ENCODE data around the gene GFER. TPM values are rescaled to one million over a fixed set of nuclear protein-coding genes. Genes with fewer than 3 reads are reported as not detected.

Gene GFER
- total RNA-seq, 4 donors from 2014 or later: 13.4 to 20.2 (median 18.1) TPM

GRCh38 chr16:1968146-1968953 is 15.6 kb upstream of the GFER start:
- Histone ChIP-seq H3K36me3 (no peaks in the 10 kb centered on the region), H3K27me3 (no peaks in the 10 kb centered on the region), H3K9me3 (no peaks in the 10 kb centered on the region), H3K4me3 (no peak overlapping the region), H3K4me1 (peaks cover 0 to 38% (median 34%) of the 10 kb centered on the region in 4 donors), H3K27ac (no peak overlapping the region)
- no peak for DNase-seq (ENCODE audit: low spot score in 2 of 2)
- 84 to 86% methylated on average over 35 to 37 of the region's 41 CpGs for WGBS, 2 donors
- TF ChIP-seq CTCF (IDR thresholded peaks at IDR 0.05): no peak
- no peak for TF ChIP-seq POLR2A (IDR thresholded peaks at IDR 0.05)
- no peak for TF ChIP-seq EP300 (IDR thresholded peaks at IDR 0.05)

- Histone ChIP-seq H3K4me3 (peak within 1 kb of the TSS; percentile 77 to 100 (median 84)), H3K27ac (peak within 1 kb of the TSS; percentile 71 to 95 (median 91)), H3K9me3 (no peaks in the 10 kb centered on the region), H3K4me1 (peaks cover 0 to 27% (median 20%) of the 10 kb centered on the region in 4 donors), H3K27me3 (no peaks in the 10 kb centered on the region), H3K36me3 (peaks cover 0 to 31% (median 22%) of the 10 kb centered on the region in 3 donors)
- 1% methylated on average over 29 to 45 of the region's 78 CpGs for WGBS, 2 donors
- TF ChIP-seq EP300 (IDR thresholded peaks at IDR 0.05) (peak; percentile 92 to 100), CTCF (IDR thresholded peaks at IDR 0.05) (peak in 2 of 5 experiments; percentile 49 to 73), POLR2A (IDR thresholded peaks at IDR 0.05) (peak; percentile 93 to 97)
- peak; percentile 85 to 87 for DNase-seq (ENCODE audit: low spot score in 2 of 2)
Observed at GRCh38 chr16:1971796-1972489, 12.1 kb upstream of the GFER start, which contains the start of gene TBL3. Gene TBL3 (plus strand): TSS chr16:1972053. CDS start chr16:1972165, 112 bp downstream.

- Histone ChIP-seq H3K4me1 (peaks cover 0 to 27% (median 20%) of the 10 kb centered on the region in 4 donors), H3K27me3 (peaks cover 0 to 5% of the 10 kb centered on the region in 2 donors), H3K27ac (peak overlapping the region in 3 of 4 donors; percentile 90 to 95 (median 92)), H3K4me3 (peak overlapping the region; percentile 77 to 100 (median 84)), H3K36me3 (peaks cover 0 to 37% (median 26%) of the 10 kb centered on the region in 3 donors), H3K9me3 (no peaks in the 10 kb centered on the region)
- TF ChIP-seq CTCF (IDR thresholded peaks at IDR 0.05) (no peak), EP300 (IDR thresholded peaks at IDR 0.05) (no peak), POLR2A (IDR thresholded peaks at IDR 0.05) (no peak)
- DNase-seq (ENCODE audit: low spot score in 2 of 2): no peak
- WGBS, 2 donors: 4% methylated on average over 15 to 17 of the region's 22 CpGs
Observed at GRCh38 chr16:1972490-1972877, 11.5 kb upstream of the GFER start.

GRCh38 chr16:1973461-1974156 is 10.4 kb upstream of the GFER start:
- Histone ChIP-seq H3K27ac (no peak overlapping the region), H3K9me3 (no peaks in the 10 kb centered on the region), H3K27me3 (peaks cover 0 to 12% of the 10 kb centered on the region in 2 donors), H3K4me3 (no peak overlapping the region), H3K36me3 (peaks cover 0 to 48% (median 36%) of the 10 kb centered on the region in 3 donors), H3K4me1 (peaks cover 0 to 27% (median 20%) of the 10 kb centered on the region in 4 donors)
- TF ChIP-seq POLR2A (IDR thresholded peaks at IDR 0.05) (no peak), EP300 (IDR thresholded peaks at IDR 0.05) (no peak)
- no peak for DNase-seq (ENCODE audit: low spot score in 2 of 2)
- WGBS, 2 donors: 82 to 89% methylated on average over 15 to 16 of the region's 16 CpGs

All from tibial nerve (tissue), 4 donors.